ENCODE results near the gene RGR. TPM values are rescaled to one million over a fixed set of nuclear protein-coding genes. Genes with fewer than 3 reads are reported as not detected.
A peak's percentile ranks its signal among the peaks of the same experiment; 100 is the strongest.
"Not testable (repeated sequence)": the region's sequence is repeated elsewhere in the genome, so short reads cannot be mapped to it uniquely, and the experiment has no call there.

RGR gene
- total RNA-seq, 1 donor from 2014 or later: not detected

- FAIRE-seq: no peak
These were observed 24.3 kb downstream of the RGR start for GRCh38 chr10:84269162-84269561.

DNA sequence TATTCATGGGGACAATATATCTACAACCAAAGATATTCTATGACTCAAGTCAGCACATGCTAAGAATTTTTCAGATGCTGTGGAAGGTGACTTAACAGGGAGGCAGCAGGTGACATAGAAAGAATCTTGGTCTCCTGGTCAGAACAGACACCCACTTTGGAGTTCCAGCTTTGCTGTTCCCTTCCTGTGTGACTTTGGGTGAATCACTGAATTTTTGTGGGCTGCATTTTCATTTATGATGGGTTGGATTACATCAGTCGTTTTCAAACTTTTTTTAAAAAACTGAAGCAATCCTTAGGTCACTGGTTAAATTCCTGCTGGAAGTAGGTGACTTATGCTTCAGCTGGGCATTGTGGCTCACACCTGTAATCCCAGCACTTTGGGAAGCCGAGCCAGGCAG lies 24.9 kb downstream of the RGR start:
- FAIRE-seq (no peak), DNase-seq (ENCODE audit: low read depth) (peak; percentile 80)
- Histone ChIP-seq H3K4me3 (ENCODE audit: low read depth, low read length) (no peak overlapping the region), H3K36me3 (ENCODE audit: control insufficient read depth, insufficient read depth, low read length) (no peaks in the 10 kb centered on the region), H3K27me3 (ENCODE audit: control insufficient read depth, insufficient read depth, low read length) (no peaks in the 10 kb centered on the region)
- TF ChIP-seq CTCF (IDR thresholded peaks at IDR 0.05; ENCODE audit: insufficient read depth, low read length, severe bottlenecking): no peak

More at GRCh38 chr10:84269162-84269561, 24.3 kb downstream of the RGR start:
- Histone ChIP-seq H3K36me3 (ENCODE audit: control insufficient read depth, insufficient read depth, low read length) (no peaks in the 10 kb centered on the region), H3K4me3 (ENCODE audit: low read depth, low read length) (no peak overlapping the region), H3K27me3 (ENCODE audit: control insufficient read depth, insufficient read depth, low read length) (no peaks in the 10 kb centered on the region)
- TF ChIP-seq CTCF (IDR thresholded peaks at IDR 0.05; ENCODE audit: insufficient read depth, low read length, severe bottlenecking): no peak
- no peak for DNase-seq (ENCODE audit: low read depth)

- Histone ChIP-seq H3K4me3 (ENCODE audit: low read depth, low read length) (no peak overlapping the region), H3K27me3 (ENCODE audit: control insufficient read depth, insufficient read depth, low read length) (no peaks in the 10 kb centered on the region), H3K36me3 (ENCODE audit: control insufficient read depth, insufficient read depth, low read length) (no peaks in the 10 kb centered on the region)
- DNase-seq (ENCODE audit: low read depth) (peak; percentile 17), FAIRE-seq (no peak)
- TF ChIP-seq CTCF (IDR thresholded peaks at IDR 0.05; ENCODE audit: insufficient read depth, low read length, severe bottlenecking): no peak
These were observed 25.9 kb downstream of the RGR start for GRCh38 chr10:84270708-84271107.

DNA sequence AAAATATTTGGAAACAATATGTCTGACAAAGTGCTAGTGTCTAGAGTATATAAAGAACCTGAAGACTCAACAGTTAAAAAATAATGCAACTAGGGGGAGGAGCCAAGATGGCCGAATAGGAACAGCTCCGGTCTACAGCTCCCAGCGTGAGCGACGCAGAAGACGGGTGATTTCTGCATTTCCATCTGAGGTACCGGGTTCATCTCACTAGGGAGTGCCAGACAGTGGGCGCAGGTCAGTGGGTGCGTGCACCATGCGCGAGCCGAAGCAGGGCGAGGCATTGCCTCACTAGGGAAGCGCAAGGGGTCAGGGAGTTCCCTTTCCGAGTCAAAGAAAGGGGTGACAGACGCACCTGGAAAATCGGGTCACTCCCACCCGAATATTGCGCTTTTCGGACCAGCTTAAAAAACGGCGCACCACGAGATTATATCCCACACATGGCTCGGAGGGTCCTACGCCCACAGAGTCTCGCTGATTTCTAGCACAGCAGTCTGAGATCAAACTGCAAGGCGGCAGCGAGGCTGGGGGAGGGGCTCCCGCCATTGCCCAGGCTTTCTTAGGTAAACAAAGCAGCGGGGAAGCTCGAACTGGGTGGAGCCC lies 35.1 kb downstream of the RGR start:
- DNase-seq (ENCODE audit: low read depth); H3K36me3 ChIP-seq (ENCODE audit: control insufficient read depth, insufficient read depth, low read length); H3K4me3 ChIP-seq (ENCODE audit: low read depth, low read length); FAIRE-seq; H3K27me3 ChIP-seq (ENCODE audit: control insufficient read depth, insufficient read depth, low read length): not testable (repeated sequence)

GRCh38 chr10:84286695-84287094 lies 41.8 kb downstream of the RGR start:
- H3K27me3 ChIP-seq (ENCODE audit: control insufficient read depth, insufficient read depth, low read length): peaks cover 2% of the 10 kb centered on the region
- TF ChIP-seq CTCF (IDR thresholded peaks at IDR 0.05; ENCODE audit: insufficient read depth, low read length, severe bottlenecking): no peak
- H3K4me3 ChIP-seq (ENCODE audit: low read depth, low read length): no peak overlapping the region
- DNase-seq (ENCODE audit: low read depth) (no peak), FAIRE-seq (no peak)
- no peaks in the 10 kb centered on the region for H3K36me3 ChIP-seq (ENCODE audit: control insufficient read depth, insufficient read depth, low read length)

- no peak overlapping the region for H3K4me3 ChIP-seq (ENCODE audit: low read depth, low read length)
- no peak for DNase-seq (ENCODE audit: low read depth)
- TF ChIP-seq CTCF (IDR thresholded peaks at IDR 0.05; ENCODE audit: insufficient read depth, low read length, severe bottlenecking): no peak
- no peaks in the 10 kb centered on the region for H3K36me3 ChIP-seq (ENCODE audit: control insufficient read depth, insufficient read depth, low read length)
- no peak for FAIRE-seq
- peaks cover 2% of the 10 kb centered on the region for H3K27me3 ChIP-seq (ENCODE audit: control insufficient read depth, insufficient read depth, low read length)
These were observed 43.3 kb downstream of the RGR start for GRCh38 chr10:84288151-84288550.

All from bronchial epithelial cell (primary cell).